ENCODE measurements around the gene KCNA2.

Gene KCNA2

GRCh38 chr1:110602466-110602865 lies 3.7 kb downstream of the KCNA2 start:
- DNase-seq (ENCODE audit: low read depth) = no peak

GRCh38 chr1:110601332-110601731 lies 4.8 kb downstream of the KCNA2 start:
- DNase-seq (ENCODE audit: low read depth) = no peak

DNA sequence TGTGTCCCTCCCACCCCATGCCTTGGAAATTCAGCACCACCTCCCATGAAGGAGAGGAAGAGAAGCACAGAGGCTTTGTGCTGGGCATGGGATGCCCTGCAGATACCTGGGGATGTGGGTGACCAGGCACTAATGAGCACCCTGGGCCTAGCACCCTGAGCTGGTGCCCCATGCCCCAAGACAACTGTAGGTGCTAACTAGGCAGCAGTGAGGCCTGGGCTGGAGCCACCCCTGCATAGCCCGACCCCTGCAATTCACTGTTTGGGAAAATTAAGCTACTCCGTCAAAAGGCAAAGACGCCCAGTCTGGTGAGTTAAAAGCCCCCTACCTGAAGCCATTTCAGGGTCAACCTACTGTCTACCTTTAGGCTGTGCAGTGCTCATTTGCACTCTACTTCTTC lies 5.4 kb downstream of the KCNA2 start:
- DNase-seq (ENCODE audit: low read depth) = no peak

GRCh38 chr1:110597966-110598365 lies 8.2 kb downstream of the KCNA2 start:
- no peak for DNase-seq (ENCODE audit: low read depth)

DNA sequence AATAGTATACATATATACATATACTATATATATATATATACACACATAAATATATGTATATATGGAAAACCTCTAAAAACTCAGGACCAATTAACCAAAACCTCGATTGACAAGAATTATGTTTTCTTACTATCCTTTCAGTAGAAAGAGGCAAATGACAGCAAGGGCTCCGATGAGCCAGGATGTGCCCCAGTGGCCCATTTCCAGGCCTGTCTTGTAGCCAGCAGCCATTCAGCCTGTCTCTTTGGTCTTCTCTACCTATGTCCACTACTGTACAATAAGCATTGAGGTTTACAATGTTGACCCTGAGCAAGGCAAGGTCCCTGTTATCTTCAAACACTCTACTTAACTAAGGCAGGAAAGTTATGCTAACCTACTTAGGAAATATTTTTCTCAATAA lies 9.8 kb downstream of the KCNA2 start:
- DNase-seq (ENCODE audit: low read depth) = no peak

DNA sequence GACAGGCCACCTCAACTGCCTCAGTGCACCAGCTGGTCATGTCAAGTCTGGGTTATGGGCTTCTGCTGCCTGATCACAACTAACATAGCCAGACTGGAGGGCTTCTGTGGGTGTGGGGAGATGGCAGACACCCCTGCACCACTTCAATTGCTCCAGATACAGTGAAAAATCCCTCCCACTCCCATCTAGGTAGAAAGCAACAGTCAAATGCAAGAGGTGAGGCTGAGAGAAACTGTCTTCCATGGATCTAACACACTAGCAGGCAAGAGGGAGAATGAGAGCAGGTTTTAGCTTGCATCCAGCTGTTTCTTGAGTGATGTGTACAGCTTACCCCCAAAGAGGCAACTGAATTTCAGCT lies 10.8 kb downstream of the KCNA2 start:
- DNase-seq (ENCODE audit: low read depth) = no peak

DNA sequence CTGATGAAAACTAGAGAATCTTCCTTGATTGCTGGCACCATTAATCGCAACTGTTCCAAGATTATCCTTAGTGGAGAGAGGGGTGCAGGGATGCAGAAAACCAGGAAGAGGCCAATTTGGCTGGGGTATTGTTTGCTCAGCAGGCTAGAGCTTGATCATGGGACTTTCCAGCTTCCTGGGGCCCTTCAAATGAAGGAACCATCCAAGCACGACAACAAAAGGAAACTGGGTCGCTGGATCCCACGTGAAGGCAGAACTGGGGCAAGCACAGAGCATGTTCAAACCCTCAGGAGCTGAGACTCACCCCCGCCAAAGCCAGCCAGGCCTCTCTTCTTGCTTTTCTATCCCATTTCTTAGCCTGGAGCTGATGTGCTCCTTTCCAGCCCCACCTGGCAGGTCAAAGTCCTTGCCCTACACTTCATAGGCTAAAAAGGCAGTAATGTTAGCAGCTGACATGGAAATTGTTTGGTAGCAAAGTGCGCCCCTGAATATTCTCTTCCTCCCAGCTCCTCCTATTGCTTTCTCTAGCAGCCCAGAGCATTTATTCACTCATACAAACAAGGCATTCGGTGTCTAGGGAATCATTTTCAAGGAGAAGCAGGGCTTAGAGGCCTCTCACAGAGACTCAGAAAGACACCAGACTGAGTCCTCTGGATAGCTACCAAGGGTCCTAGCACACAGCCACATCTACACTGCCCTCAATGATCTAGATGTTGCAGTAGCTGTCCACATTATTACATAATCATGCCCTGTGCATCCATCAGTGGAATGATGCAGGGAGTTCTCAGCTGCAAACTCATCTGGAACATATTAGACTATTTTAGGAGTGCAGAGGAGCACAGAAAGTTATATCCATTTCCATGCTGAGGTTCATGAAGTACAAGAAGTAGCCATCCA lies 11.5 kb downstream of the KCNA2 start:
- DNase-seq (ENCODE audit: low read depth) = no peak

GRCh38 chr1:110593902-110594301 lies 12.3 kb downstream of the KCNA2 start:
- no peak for DNase-seq (ENCODE audit: low read depth)

DNA sequence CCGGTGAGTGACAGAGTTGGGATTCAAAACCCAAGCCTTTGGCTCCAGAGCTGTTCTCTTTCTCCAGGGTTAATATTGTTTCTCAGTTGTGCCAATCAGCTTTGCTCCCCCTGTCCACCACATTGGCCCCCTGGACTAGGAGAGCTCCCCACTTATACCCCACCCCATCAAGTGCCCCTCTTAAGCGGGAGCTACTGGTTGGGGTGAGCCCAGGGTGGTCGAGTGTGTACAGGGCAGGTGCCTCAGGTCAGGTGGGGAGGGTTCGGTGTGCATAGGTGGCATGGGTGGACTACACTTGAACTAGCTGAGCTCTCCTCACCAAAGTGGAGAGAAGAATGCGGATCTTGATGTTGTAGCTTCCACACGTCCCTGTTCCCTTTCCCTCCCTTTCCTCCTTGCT lies 14.2 kb downstream of the KCNA2 start:
- DNase-seq (ENCODE audit: low read depth) = no peak

DNA sequence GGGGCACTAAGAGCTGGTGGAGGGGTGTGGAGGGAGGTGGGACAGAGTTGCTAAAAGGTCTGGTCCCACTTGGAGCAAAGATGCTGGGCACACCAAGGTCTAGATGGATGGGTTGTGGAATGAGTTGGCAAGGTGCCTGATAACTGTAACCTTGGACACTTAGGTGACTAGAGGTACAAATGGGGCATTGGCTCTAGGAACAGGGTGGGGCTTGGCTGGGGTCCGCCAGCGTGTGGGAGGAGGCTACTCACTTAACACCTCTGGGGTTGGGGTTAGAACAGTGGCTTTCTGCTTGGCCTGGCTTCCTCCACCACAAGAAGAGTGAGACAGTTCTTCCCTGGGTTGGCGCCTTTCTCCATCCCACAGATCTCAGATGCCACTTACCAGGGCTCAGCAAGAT lies 17.2 kb downstream of the KCNA2 start:
- no peak for DNase-seq (ENCODE audit: low read depth)

- no peak for DNase-seq (ENCODE audit: low read depth)
Observed at GRCh38 chr1:110588486-110588885, 17.7 kb downstream of the KCNA2 start.

DNA sequence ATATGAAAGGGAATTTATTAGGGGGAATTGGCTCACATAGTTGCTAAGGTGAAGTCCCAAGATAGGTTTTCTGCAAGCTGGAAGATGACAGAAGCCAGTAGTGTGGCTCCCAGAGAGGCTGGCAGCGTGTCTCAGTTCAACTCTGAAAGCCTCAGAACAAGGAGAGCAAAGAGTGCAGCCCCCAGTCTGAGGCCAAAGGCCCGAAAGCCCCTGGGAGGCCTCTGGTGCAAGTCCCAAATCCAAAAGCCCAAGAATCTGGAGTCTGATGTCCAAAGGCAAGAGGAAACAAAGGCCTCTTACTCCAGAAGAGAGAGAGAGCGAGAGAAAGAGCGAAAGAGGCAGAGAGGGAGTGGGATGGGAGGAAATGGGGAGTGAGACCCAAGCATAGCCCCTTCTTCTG lies 18.3 kb downstream of the KCNA2 start:
- DNase-seq (ENCODE audit: low read depth) = no peak

GRCh38 chr1:110585481-110585880 lies 20.7 kb downstream of the KCNA2 start:
- no peak for DNase-seq (ENCODE audit: low read depth)

DNA sequence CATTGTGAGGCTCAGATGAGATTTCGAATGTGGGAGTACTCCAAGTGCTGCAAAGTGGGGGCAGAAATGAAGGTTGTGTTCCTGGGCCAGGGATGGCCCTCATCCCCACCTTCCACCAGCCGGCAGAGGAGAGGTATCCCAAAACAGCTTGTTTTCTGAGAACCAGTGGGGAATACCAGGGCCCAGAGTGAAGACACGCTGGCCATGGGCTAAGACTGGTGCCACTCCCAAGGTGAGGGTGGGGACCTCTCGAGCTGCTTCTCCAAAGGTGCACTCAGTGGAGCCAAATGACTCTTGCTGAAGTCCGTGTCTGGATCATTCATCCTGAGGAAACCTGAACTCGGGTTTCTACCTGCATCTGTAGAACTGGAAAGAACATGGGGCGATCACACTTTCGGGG lies 22.1 kb downstream of the KCNA2 start:
- no peak for DNase-seq (ENCODE audit: low read depth)

GRCh38 chr1:110583505-110583904 lies 22.7 kb downstream of the KCNA2 start:
- no peak for DNase-seq (ENCODE audit: low read depth)

GRCh38 chr1:110582378-110582777 lies 23.8 kb downstream of the KCNA2 start:
- DNase-seq (ENCODE audit: low read depth) = no peak

- no peak for DNase-seq (ENCODE audit: low read depth)
Observed at GRCh38 chr1:110581682-110582145, 24.4 kb downstream of the KCNA2 start.

GRCh38 chr1:110580244-110580643 lies 25.9 kb downstream of the KCNA2 start:
- no peak for DNase-seq (ENCODE audit: low read depth)

GRCh38 chr1:110579460-110579859 lies 26.7 kb downstream of the KCNA2 start:
- no peak for DNase-seq (ENCODE audit: low read depth)

GRCh38 chr1:110576441-110576840 lies 29.7 kb downstream of the KCNA2 start:
- DNase-seq (ENCODE audit: low read depth) = no peak

GRCh38 chr1:110573314-110573713 lies 32.8 kb downstream of the KCNA2 start:
- no peak for DNase-seq (ENCODE audit: low read depth)

DNA sequence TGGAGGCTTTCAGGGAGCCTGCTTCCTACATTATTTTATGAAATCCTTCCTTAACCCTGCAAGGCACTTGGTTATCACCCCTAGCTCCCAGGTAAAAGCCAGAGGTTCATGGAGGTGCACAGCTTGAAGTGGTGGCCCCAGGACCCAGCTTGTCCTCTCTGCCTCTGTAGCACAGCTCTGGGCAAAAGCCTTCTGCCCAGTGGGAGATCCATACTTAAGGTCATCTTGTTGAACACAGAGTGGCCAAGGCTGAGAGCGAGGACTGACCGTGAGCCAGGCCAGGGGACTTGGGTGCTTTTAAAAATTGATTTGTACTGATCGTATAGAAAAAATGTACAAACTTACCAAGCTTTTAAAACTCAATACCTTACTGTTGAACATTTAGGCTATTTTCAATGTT lies 33.4 kb downstream of the KCNA2 start:
- DNase-seq (ENCODE audit: low read depth) = no peak

DNA sequence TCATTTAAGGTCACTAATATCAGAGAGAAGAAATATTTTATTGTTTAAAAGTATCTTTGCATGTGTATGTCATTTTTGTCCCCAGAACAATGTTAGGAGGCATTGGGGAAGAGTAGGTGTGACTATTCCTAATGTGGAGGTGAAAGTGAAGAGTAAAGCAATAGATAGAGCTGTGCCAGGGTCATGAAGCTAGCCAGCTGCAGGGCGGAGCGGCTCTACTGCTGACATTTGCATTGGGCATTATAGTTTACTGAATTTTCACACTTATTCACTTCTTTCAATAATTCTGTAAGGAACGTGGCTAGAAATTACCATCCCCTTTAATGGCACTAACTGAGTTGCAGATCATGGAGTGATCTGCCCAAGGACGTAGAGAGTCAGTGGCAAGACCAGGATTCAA lies 35.3 kb downstream of the KCNA2 start:
- DNase-seq (ENCODE audit: low read depth) = no peak

DNA sequence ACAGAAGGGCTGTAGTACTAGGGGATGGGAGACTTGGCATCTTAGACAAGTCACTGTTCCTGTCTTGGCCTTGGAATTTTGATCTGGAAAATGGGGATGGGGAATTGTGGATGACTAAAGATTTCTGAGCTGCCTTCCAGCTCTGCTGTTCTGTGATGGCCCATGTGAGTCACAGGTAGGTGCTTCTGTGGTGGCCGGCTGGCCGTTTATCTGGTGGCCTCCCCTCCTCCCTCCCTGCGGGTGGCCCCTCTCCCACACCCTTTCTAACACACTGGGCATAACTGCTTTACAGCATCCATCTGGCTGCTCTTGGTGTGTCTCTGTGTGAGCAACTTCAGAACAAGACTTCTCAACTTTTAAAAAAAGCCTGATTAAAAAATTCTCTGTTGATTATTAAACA lies 35.9 kb downstream of the KCNA2 start:
- DNase-seq (ENCODE audit: low read depth) = no peak
